GM23248 (cell line): ENCODE measurements around the gene ABCC4.

Experiments
- EZH2 ChIP-seq: fragments of 200-600 bp; sonication (generic); IDR thresholded peaks from 2 replicates; pipeline ENCODE4 v1.6.1; 2018; ENCODE audit warnings: antibody characterized with exemption, mild to moderate bottlenecking; ENCODE audit not compliant: insufficient read depth, poor library complexity, severe bottlenecking
- EZH2phosphoT487 ChIP-seq: fragments of 200-600 bp; sonication (generic); IDR thresholded peaks from 2 replicates; pipeline ENCODE4 v1.6.1; 2018; ENCODE audit warnings: antibody characterized with exemption, moderate library complexity, mild to moderate bottlenecking, low read depth; ENCODE audit not compliant: insufficient read depth

GRCh38 chr13:95025116-95025515 lies 276.1 kb downstream of the ABCC4 start:
- TF ChIP-seq EZH2 (no peak), EZH2phosphoT487 (no peak)
